AG08395 (cell line): ENCODE data around the gene TRIM22.
"Not testable (repeated sequence)": the region's sequence is repeated elsewhere in the genome, so short reads cannot be mapped to it uniquely, and the experiment has no call there.

Experiments used
- DNase-seq: peaks from one replicate; pipeline ENCODE4 v3.0.0; 2012; ENCODE audit warnings: mixed read lengths, low spot score

The TRIM22 gene

GRCh38 chr11:5691238-5691963 lies 1.8 kb downstream of the TRIM22 start:
- not testable (repeated sequence) for DNase-seq

GRCh38 chr11:5691964-5692361 lies 2.4 kb downstream of the TRIM22 start:
- DNase-seq: no peak

GRCh38 chr11:5694642-5695041 lies 5.1 kb downstream of the TRIM22 start:
- no peak for DNase-seq

- no peak for DNase-seq
Measured at GRCh38 chr11:5695580-5695979, 6.0 kb downstream of the TRIM22 start.

- DNase-seq: no peak
Measured at GRCh38 chr11:5696210-5696609, 6.6 kb downstream of the TRIM22 start.

DNA sequence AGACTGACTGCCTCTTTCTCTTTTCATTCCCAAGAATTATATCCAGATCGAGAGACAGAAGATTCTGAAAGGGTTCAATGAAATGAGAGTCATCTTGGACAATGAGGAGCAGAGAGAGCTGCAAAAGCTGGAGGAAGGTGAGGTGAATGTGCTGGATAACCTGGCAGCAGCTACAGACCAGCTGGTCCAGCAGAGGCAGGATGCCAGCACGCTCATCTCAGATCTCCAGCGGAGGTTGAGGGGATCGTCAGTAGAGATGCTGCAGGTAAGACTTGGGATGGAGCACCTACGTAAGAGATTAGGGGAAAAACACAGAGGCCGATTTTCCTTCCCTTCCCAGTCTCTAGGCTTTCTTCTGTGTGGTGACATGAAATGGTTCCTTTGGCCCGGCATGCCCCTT lies 8.7 kb downstream of the TRIM22 start:
- DNase-seq: no peak

- no peak for DNase-seq
Measured at GRCh38 chr11:5700421-5701054, 10.9 kb downstream of the TRIM22 start.

- DNase-seq: no peak
Measured at GRCh38 chr11:5701055-5701577, 11.5 kb downstream of the TRIM22 start.

DNA sequence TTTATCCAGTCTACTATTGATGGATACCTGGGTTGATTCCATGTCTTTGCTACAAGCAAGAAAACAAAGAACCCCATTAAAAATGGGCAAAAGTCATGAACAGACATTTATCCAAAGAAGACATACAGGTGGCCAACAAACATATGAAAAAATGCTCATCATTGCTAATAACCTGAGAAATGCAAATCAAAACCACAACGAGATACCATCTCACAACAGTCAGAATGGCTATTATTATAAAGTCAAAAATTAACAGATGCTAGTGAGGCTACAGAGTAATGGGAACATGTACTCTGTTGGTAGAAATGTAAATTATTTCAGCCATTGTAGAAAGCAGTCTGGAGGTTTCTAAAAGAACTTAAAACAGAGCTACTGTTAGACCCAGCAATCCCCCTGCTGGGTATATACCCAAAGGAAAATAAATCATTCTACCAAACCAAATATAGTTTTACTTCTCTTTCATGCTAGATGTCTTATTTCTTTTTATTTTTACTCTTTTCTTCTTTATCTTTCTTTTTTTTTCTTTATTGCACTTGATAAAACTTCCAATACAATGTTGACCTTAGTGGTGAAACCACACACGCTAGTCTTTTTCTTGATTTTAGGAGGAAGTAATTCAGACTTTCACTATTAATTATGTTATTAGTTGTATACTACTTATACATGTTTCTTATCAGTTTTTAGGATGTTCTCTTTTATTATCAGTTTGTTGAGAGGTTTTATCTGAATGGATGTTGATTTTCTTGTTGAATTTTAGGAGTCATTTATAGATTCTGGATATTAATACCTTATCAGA lies 14.3 kb downstream of the TRIM22 start:
- DNase-seq: no peak

DNA sequence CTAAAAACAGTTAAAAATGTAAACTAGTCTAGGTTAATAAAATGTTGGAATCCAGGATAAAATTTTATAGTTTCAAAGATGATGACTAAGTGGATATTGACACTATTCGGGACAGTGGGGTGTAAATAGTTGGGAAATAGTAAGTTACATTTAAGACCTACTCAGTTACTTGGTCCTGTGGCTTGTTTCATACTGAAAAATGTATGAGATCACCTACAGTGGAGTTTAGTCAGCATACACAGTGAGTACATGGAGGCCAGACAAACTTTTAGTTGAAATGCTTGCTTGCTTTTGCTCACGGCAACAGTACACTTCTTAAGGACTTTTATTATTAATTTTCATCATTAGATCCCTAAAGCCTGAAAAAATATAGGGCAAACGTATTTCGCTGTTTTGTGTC lies 16.1 kb downstream of the TRIM22 start:
- no peak for DNase-seq

- no peak for DNase-seq
Measured at GRCh38 chr11:5712507-5712906, 22.9 kb downstream of the TRIM22 start.

- no peak for DNase-seq
Measured at GRCh38 chr11:5713695-5714094, 24.1 kb downstream of the TRIM22 start.

DNA sequence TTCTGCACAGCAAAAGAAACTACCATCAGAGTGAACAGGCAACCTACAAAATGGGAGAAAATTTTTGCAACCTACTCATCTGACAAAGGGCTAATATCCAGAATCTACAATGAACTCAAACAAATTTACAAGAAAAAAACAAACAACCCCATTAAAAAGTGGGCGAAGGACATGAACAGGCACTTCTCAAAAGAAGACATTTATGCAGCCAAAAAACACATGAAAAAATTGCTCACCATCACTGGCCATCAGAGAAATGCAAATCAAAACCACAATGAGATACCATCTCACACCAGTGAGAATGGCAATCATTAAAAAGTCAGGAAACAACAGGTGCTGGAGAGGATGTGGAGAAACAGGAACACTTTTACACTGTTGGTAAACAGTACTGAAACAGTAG lies 26.9 kb downstream of the TRIM22 start:
- not testable (repeated sequence) for DNase-seq

DNA sequence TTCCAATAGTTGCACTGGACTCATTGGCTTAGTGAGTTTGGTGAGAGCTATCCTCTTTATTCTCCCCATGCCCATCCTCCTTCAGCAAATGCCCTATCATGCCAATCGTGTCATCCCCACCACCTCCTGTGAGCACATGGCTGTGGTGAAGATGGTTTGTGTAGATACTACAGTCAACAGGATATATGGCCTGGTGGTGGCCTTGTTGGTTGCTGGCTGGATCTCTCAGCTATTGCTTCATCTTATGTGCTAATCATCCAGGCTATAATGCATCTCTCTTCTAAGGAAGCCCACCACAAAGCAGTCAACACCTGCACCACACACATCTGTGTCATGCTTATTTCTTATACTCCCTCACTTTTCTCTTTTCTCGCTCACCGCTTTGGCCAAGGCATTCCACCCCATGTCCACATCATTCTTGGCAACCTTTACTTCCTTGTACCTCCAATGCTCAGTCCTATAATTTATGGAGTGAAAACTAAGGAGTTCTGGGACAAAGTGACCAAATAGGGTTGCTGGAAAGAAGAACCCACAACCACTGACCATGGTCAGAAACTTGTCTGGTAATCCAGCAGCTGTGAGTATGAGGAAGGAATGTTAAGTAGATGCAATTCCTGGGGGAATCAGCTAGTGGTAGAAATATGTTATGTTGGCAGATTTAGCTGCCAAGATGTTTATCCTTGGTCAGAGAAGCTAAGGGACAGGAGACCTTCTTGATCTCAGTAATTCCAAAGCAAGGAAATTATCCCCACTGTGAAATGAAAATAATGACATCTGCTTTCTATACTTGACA lies 30.3 kb downstream of the TRIM22 start:
- peak; percentile 6 for DNase-seq

DNA sequence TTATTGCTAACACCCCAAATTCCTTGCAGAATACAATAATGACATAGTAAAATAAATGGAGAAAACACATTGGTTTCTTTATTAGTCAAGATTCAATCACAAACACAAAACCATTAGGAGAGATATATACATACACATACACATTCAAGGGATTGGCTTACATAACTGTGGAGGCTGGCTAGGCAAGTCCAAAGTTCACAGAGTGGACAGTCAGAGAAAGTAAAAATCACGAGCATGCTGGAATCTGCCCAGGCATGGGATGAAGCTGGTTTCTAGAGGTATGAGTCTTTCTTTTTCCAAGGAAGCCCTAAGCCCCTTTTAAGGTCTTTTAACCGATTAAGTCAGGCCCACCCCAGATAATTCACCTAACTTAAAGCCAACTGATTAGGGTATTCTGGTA lies 33.0 kb downstream of the TRIM22 start:
- DNase-seq: no peak

- DNase-seq: no peak
Measured at GRCh38 chr11:5726351-5726750, 36.8 kb downstream of the TRIM22 start.

- no peak for DNase-seq
Measured at GRCh38 chr11:5727691-5728090, 38.1 kb downstream of the TRIM22 start.

DNA sequence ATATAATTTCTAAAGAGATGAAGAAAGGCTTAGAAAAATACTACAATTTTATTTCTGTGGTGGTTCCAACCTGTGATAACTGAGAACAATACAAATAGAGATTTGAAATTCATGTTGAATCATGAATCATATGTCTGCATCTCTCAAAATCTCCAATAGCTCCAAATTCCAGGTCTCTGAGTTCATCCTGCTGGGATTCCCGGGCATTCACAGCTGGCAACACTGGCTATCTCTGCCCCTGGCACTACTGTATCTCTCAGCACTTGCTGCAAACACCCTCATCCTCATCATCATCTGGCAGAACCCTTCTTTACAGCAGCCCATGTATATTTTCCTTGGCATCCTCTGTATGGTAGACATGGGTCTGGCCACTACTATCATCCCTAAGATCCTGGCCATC lies 46.8 kb downstream of the TRIM22 start, which contains the start of gene OR56B1:
TSS of gene OR56B1 (plus strand) at position 53 of the 400 bp plus-strand sequence. CDS start at position 122, 69 bp downstream.
- no peak for DNase-seq

GRCh38 chr11:5737091-5737490 lies 47.5 kb downstream of the TRIM22 start:
- no peak for DNase-seq

GRCh38 chr11:5737670-5738392 lies 48.2 kb downstream of the TRIM22 start:
- DNase-seq: no peak

DNA sequence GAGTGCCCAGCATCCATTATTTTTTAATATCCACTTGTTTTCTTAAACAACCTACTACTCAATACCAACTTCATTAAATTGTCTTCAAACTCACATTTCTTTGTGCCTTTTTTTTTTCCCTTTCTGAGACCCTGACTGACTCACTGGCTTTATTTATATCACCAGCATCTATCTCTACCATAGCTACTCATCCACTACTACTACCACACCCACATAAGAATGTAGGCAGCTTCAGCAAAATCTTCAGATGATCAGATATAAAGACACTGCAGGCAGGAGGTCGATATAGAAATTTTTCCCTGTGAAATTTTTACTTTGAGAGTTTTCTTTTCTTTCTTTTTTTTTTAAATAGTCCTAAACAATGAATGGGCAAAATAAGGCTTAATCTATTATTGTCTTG lies 48.8 kb downstream of the TRIM22 start:
- no peak for DNase-seq
